ENCODE data around the gene ZNF641.
A peak's percentile ranks its signal among the peaks of the same experiment; 100 is the strongest.
"Not testable (repeated sequence)": the region's sequence is repeated elsewhere in the genome, so short reads cannot be mapped to it uniquely, and the experiment has no call there.

ZNF641 gene

DNA sequence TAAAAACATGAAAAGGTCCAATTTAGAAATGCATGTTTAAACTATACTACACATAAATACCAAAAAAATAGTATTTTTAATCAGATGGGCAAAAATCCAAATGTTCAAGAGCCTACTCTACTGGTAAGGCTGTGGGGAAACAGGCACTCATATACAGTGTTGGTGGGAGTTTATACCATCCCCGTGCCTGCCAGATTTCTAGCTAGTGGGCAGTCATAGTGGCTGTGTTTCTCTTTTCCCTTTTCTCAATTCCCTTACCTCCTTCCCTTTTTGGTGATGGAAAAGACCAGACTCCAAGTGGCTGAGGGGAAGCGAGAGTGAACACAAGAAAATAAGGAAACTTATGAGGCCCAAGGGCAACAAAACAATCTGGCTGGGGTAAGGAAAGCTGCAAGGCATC, 14.7 kb downstream of the ZNF641 start:
- DNase-seq, result no peak

GRCh38 chr12:48334808-48335207, 15.9 kb downstream of the ZNF641 start:
- DNase-seq, result no peak

DNA sequence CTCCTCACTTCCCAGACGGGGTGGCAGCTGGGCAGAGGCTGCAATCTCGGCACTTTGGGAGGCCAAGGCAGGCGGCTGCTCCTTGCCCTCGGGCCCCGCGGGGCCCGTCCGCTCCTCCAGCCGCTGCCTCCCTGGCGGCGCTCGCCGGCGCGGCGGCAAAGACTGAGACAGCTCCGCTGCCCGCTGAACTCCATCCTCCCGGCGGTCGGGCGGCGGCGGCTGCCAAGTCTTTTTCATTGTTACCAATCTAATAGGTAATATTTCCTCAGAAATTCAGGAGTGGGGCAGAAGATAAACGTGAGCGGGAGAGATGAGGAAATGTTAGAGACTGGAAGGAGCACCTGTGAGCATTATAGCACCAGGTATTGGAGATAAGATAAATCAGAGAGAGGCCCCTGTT, 17.0 kb downstream of the ZNF641 start:
- DNase-seq, result not testable (repeated sequence)

- no peak for DNase-seq
These were observed 19.3 kb downstream of the ZNF641 start for GRCh38 chr12:48331399-48331798.

DNA sequence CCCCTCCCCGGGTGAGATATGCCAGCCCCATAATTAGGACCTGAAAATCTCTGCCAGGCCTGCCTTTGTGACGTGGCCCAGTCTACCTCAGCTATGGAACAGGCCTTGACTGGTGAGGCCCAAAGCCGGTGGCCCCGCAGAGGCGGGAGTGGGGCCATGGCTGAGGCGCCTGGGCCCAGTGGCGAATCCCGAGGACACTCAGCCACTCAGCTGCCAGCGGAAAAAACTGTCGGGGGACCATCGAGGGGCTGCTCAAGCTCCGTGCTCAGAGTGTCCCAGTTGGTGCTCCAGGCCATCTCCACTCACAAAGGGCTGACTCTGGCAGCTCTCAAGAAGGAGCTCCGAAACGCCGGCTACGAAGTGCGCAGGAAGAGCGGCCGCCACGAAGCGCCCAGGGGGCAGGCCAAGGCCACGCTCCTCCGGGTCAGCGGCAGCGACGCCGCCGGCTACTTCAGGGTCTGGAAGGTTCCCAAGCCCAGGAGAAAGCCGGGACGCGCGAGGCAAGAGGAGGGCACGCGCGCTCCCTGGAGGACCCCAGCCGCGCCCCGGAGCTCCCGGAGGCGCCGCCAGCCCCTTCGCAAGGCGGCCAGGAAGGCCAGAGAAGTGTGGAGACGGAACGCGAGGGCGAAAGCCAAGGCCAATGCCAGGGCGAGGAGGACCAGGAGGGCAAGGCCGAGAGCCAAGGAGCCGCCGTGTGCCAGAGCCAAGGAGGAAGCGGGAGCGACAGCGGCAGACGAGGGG, 21.4 kb downstream of the ZNF641 start:
- DNase-seq, result no peak

GRCh38 chr12:48316491-48316890, 34.2 kb downstream of the ZNF641 start:
- DNase-seq, result no peak

DNA sequence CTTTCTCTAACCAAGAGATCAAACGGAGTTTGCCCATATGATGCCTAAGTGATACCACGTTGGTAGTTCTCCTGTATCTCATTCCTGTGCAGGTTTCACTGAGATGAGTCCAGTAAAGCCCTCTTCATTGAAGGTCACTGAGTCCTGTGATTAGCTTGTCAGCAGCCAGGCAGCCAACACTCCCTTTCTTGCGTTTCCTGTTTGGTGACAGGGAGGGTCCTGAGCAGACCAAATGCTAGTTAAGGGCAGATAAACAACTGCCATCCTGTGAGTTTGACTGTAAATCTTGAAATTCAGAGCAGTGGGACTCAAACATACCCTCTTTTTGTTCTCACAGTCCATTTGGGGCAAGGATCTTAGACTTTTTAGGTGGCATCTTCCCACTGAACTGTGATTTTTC, 39.4 kb downstream of the ZNF641 start:
- DNase-seq, result no peak

- DNase-seq, result no peak
These were observed 43.5 kb downstream of the ZNF641 start for GRCh38 chr12:48307269-48307668.

DNA sequence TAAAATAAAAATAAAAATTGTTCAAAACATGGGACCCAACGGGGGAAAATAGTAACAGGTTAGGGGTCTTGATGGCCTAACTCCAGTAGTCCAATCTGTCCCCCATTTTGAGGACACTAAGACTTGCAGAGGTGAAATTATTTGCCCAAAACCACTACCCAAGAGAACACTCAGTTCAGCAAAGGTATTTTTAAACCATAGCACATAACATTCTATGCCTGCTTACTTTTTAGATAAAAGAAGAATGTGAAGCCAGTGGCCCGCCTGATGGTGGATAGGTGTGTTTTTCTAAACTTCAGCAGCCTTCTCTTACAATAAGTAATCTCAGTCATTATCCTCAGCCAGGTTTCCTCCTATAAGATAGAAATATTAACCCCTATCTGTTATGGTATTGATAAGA, 45.5 kb downstream of the ZNF641 start:
- no peak for DNase-seq

DNA sequence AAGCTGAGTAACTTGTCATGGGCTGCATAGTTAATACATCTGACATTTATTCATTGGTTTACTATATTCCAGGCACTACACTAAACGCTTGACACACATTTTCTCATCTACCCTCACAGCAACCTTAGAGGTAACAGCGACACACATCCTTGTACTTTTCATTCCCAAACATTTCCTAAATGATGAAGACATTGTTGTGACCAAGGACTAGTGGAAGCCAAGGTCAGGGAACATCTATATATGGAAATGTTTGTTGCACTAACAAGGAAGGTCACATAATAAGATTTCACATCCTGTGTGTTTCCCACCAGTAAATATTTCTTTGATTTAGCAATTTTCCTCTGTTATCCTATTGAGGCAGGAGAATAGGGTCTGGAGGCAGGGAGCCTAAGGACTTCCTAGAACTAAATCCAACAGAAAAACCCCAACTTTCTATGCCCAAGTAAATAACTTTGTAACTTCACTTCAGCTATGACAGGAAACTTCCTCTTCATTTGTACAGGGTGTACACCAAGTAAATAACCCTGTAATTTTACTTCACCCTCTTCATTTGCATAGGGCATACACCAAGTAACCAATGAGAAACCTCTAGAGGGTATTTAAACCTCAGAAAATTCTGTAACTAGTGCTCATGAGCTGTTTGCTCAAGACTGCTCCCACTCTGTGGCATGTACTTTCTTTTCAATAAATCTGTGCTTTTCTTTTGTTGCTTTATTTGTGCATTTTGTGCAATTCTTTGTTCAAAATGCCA, 48.4 kb downstream of the ZNF641 start:
- DNase-seq, result no peak

DNA sequence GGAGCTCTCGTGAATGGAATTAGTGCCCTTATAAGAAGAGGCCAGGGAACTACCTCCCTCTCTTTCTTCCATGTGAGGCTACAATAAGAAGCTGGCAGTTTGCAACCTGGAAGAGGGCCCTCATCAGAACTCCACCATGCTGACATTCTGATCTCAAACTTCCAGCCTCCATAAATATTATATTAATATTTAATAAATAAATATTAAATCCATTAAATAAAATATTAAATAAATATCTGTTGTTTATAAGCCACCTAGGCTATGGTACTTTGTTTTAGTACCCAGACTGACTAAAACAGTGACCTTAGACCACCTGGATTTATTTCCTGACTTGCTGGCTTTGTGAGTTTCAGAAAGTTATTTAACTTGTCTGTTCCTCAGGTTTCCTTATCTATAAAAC, 49.9 kb downstream of the ZNF641 start:
- DNase-seq, result no peak

GRCh38 chr12:48296586-48297282, 54.0 kb downstream of the ZNF641 start:
- peak; percentile 77 for DNase-seq

DNA sequence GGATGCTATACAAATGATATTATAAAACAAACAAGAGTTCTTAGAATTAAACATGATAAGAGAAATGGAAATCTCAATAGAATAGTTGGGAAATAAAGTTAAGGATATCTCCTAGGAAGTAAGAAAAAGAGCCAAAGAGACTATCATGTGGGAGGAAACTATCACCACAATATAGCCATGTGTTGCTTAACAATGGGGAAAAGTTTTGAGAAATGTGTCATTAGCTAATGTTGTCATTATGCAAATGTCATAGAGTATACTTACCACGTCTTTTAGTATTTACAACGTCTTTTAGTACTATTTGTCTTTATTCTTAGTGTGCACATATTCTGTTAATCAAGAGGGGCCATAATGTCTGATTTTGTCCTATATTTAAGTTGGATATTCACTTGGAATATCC, 58.7 kb downstream of the ZNF641 start:
- DNase-seq, result no peak

DNA sequence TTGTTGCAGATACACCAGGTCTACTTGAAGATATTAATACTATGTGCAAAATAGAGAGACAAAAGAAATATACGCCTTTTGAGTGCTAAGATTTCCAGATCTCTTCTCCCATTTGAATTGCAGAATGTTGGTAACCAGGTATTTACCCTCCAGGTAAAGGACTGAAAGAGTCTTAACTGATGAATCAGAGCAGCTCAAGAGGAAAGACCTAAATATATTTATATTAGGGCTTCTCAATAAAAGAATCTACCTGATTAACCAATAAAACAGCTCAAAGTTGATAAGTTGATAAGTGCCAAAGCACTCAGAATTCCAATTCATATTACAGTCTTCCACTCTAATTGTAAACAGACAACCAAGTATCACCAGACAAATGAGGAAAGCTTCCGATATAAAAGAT, 59.2 kb downstream of the ZNF641 start:
- DNase-seq, result no peak

DNA sequence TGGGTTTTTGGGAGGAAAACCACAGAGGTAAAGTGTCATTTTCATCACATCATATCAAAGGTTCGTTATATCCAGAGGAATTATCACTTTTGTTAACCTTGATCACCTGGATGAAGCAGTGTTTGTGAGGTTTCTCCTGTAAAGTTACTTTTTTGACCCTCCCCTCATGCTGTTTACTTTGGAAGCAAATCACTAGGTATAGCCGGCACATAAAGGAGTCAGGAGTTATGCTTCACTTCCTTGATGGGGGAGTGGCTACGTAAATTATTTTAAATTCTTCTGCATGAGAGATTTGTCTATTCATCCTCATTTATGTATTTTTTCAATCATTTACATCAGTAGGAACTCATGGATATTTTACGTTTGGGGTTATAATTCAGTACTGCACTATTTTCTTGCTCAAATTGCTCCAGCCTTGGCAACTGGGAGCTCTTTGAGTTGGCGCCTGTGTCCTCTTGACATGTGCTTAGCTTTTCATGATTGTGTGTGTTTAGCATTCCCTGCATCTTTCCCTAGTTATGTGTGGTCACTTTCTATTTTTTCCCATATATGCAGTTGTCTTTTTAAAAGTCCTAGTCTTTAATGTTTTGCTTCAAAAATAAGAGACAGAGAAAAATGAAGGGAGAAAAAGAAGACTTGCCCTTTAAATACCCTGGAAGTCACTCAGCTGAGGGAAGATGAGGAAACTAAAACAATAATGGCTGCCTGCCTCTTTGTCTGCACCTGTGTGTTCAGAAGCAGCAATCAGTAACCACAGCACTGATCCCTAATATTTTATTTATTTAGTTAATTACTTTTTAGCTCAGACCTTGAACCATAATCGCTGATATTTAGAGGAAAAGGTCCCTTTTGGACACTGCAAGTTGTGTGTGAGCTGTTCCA, 62.1 kb downstream of the ZNF641 start:
- DNase-seq, result no peak
